ENCODE measurements around the gene PLAC1. TPM values are rescaled to one million over a fixed set of nuclear protein-coding genes. Genes with fewer than 3 reads are reported as not detected.

Gene PLAC1
- total and polyA plus RNA-seq, 2 experiments from 2014 or later, result 0.50 to 0.83 TPM

DNA sequence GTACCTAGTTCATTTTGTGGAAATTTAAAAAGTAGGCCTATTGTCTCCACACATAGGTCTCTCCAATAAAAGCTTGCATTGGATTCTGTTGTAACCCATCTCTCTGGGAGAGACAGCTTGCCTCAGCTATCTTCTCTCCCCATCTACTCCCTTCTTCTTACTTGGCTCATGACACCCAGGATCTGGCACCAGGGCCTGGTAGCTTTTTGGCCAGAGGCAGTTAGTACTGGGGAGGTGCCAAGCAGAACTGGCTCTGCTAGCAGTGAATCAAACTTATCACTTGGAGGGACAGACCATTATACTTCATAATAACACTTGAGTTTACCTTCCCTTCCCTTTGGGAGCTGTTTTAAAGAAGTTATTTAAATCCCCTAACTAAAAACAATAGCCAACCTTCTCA, 31.8 kb downstream of the PLAC1 start:
- Histone ChIP-seq H3K36me3 (ENCODE audit: insufficient read depth) (no peaks in the 10 kb centered on the region), H3K4me1 (ENCODE audit: insufficient read depth) (no peaks in the 10 kb centered on the region), H3K4me2 (no peak overlapping the region), H3K4me3 (no peak overlapping the region), H2AFZ (no peak overlapping the region), H3K9me2 (ENCODE audit: insufficient read depth) (no peaks in the 10 kb centered on the region), H3F3A (replicated peaks; ENCODE audit: low read depth) (no peaks in the 10 kb centered on the region), H3K27me3 (ENCODE audit: insufficient read depth) (no peaks in the 10 kb centered on the region), H3K79me2 (replicated peaks; ENCODE audit: insufficient read depth) (no peaks in the 10 kb centered on the region), H3K27ac (ENCODE audit: low read depth) (no peak overlapping the region), H4K20me1 (replicated peaks; ENCODE audit: insufficient read depth) (no peaks in the 10 kb centered on the region)
- ATAC-seq (no peak), DNase-seq (ENCODE audit: low spot score) (no peak)
- no peaks in the 10 kb centered on the region for H3K9me3 Mint-ChIP-seq
- H3K27ac Mint-ChIP-seq, result no peak overlapping the region
- TF ChIP-seq, protein P1, sequence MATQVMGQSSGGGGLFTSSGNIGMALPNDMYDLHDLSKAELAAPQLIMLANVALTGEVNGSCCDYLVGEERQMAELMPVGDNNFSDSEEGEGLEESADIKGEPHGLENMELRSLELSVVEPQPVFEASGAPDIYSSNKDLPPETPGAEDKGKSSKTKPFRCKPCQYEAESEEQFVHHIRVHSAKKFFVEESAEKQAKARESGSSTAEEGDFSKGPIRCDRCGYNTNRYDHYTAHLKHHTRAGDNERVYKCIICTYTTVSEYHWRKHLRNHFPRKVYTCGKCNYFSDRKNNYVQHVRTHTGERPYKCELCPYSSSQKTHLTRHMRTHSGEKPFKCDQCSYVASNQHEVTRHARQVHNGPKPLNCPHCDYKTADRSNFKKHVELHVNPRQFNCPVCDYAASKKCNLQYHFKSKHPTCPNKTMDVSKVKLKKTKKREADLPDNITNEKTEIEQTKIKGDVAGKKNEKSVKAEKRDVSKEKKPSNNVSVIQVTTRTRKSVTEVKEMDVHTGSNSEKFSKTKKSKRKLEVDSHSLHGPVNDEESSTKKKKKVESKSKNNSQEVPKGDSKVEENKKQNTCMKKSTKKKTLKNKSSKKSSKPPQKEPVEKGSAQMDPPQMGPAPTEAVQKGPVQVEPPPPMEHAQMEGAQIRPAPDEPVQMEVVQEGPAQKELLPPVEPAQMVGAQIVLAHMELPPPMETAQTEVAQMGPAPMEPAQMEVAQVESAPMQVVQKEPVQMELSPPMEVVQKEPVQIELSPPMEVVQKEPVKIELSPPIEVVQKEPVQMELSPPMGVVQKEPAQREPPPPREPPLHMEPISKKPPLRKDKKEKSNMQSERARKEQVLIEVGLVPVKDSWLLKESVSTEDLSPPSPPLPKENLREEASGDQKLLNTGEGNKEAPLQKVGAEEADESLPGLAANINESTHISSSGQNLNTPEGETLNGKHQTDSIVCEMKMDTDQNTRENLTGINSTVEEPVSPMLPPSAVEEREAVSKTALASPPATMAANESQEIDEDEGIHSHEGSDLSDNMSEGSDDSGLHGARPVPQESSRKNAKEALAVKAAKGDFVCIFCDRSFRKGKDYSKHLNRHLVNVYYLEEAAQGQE (IDR thresholded peaks at IDR 0.05; ENCODE audit: unreplicated experiment), result no peak
- TF ChIP-seq ZNF331 (CRISPR knock-in tag; IDR thresholded peaks at IDR 0.05; ENCODE audit: low read depth), result no peak
- H3K4me3 Mint-ChIP-seq, result no peak overlapping the region
- H3K4me1 Mint-ChIP-seq, result peaks cover 12% of the 10 kb centered on the region
- peaks cover 2% of the 10 kb centered on the region for H3K27me3 Mint-ChIP-seq (ENCODE audit: insufficient read depth, low read depth, poor library complexity)
- no peaks in the 10 kb centered on the region for H3K36me3 Mint-ChIP-seq (ENCODE audit: low read depth)

DNA sequence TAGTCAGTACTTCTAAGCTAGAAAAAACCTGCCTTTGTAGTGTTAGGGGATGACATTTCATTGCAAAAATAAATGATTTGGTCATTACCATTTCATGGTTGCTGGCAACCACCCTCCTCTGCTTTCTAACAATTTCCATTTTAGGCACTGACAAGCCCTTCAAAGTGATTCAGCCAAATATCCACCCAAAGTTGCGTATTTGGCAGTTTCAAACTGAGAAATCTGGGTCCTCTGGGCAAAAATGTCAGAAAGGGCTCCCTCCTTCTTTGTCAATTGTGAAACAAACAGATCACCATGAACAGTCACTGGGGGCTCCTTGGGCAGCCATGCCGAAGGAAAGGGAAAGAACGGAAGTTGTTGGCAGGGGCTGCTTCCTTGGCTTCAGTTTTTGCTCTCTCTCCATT, 33.0 kb downstream of the PLAC1 start:
- Histone ChIP-seq H2AFZ (no peak overlapping the region), H3K4me2 (no peak overlapping the region), H3K4me1 (ENCODE audit: insufficient read depth) (no peaks in the 10 kb centered on the region), H3K4me3 (no peak overlapping the region), H3F3A (replicated peaks; ENCODE audit: low read depth) (no peaks in the 10 kb centered on the region), H3K9me2 (ENCODE audit: insufficient read depth) (no peaks in the 10 kb centered on the region), H3K36me3 (ENCODE audit: insufficient read depth) (no peaks in the 10 kb centered on the region), H3K79me2 (replicated peaks; ENCODE audit: insufficient read depth) (no peaks in the 10 kb centered on the region), H3K27ac (ENCODE audit: low read depth) (no peak overlapping the region), H3K27me3 (ENCODE audit: insufficient read depth) (no peaks in the 10 kb centered on the region), H4K20me1 (replicated peaks; ENCODE audit: insufficient read depth) (no peaks in the 10 kb centered on the region)
- Mint-ChIP-seq H3K27me3 (ENCODE audit: insufficient read depth, low read depth, poor library complexity) (peaks cover 2% of the 10 kb centered on the region), H3K4me3 (no peak overlapping the region), H3K27ac (no peak overlapping the region), H3K9me3 (no peaks in the 10 kb centered on the region), H3K4me1 (peaks cover 13% of the 10 kb centered on the region), H3K36me3 (ENCODE audit: low read depth) (no peaks in the 10 kb centered on the region)
- no peak for ATAC-seq
- TF ChIP-seq POLR2AphosphoS5 (IDR thresholded peaks at IDR 0.05; ENCODE audit: low read depth), result no peak
- no peak for TF ChIP-seq NANOG (IDR thresholded peaks at IDR 0.05; ENCODE audit: borderline replicate concordance)
- no peak for TF ChIP-seq EZH2phosphoT487 (IDR thresholded peaks at IDR 0.05; ENCODE audit: unreplicated experiment)
- TF ChIP-seq, protein P1 (IDR thresholded peaks at IDR 0.05; ENCODE audit: unreplicated experiment), result no peak
- DNase-seq (ENCODE audit: low spot score), result no peak
